GM21528 (cell line): ENCODE data around the gene CORO2B.
"Not testable (repeated sequence)": the region's sequence is repeated elsewhere in the genome, so short reads cannot be mapped to it uniquely, and the experiment has no call there.

ENCODE experiments used
- ATAC-seq: cut with Tn5 transposase; IDR thresholded peaks from one replicate; pipeline ENCODE4 v1.9.1; 2021; ENCODE audit warnings: mild to moderate bottlenecking, moderate library complexity; ENCODE audit not compliant: unreplicated experiment, low FRiP score

CORO2B gene

GRCh38 chr15:68666120-68666811, 87.5 kb downstream of the CORO2B start:
- no peak for ATAC-seq

- ATAC-seq, result no peak
Measured at GRCh38 chr15:68666812-68667450, 88.1 kb downstream of the CORO2B start.

- no peak for ATAC-seq
Measured at GRCh38 chr15:68667800-68668625, 89.2 kb downstream of the CORO2B start.

GRCh38 chr15:68668926-68669600, 90.3 kb downstream of the CORO2B start:
- no peak for ATAC-seq

- ATAC-seq, result no peak
Measured at GRCh38 chr15:68672251-68672650, 93.5 kb downstream of the CORO2B start.

- no peak for ATAC-seq
Measured at GRCh38 chr15:68672781-68673205, 94.0 kb downstream of the CORO2B start.

- no peak for ATAC-seq
Measured at GRCh38 chr15:68674975-68675374, 96.2 kb downstream of the CORO2B start.

- no peak for ATAC-seq
Measured at GRCh38 chr15:68676011-68676605, 97.3 kb downstream of the CORO2B start.

GRCh38 chr15:68676926-68677325, 98.1 kb downstream of the CORO2B start:
- ATAC-seq, result no peak

GRCh38 chr15:68677996-68678395, 99.2 kb downstream of the CORO2B start:
- ATAC-seq, result no peak

GRCh38 chr15:68678746-68679145, 100.0 kb downstream of the CORO2B start:
- ATAC-seq, result no peak

- ATAC-seq, result no peak
Measured at GRCh38 chr15:68679161-68679560, 100.4 kb downstream of the CORO2B start.

- no peak for ATAC-seq
Measured at GRCh38 chr15:68679961-68680371, 101.2 kb downstream of the CORO2B start.

- not testable (repeated sequence) for ATAC-seq
Measured at GRCh38 chr15:68680756-68681155, 102.0 kb downstream of the CORO2B start.

GRCh38 chr15:68681836-68682235, 103.0 kb downstream of the CORO2B start:
- ATAC-seq, result no peak

- ATAC-seq, result no peak
Measured at GRCh38 chr15:68682330-68682729, 103.5 kb downstream of the CORO2B start.

- ATAC-seq, result no peak
Measured at GRCh38 chr15:68683026-68683425, 104.2 kb downstream of the CORO2B start.

GRCh38 chr15:68683551-68683950, 104.8 kb downstream of the CORO2B start:
- ATAC-seq, result no peak

GRCh38 chr15:68684476-68684875, 105.7 kb downstream of the CORO2B start:
- ATAC-seq, result no peak

GRCh38 chr15:68687136-68687735, 108.4 kb downstream of the CORO2B start:
- no peak for ATAC-seq
